Esophagus muscularis mucosa (tissue), 4 donors: ENCODE measurements around the gene ETV6. TPM values are rescaled to one million over a fixed set of nuclear protein-coding genes. Genes with fewer than 3 reads are reported as not detected.

Experiments used
- DNase-seq: peaks from one replicate; pipeline ENCODE4 v3.0.0-alpha.2; 2017; ENCODE audit errors: extremely low spot score
- H3K27ac ChIP-seq, 4 donors: fragments of 200-600 bp; sonication (generic); replicated peaks in 1 of 4; 1 replicate in 3 of 4; 2 replicates in 1 of 4; pipeline ENCODE4 v1.5.1; 2016 to 2019; ENCODE audit warnings: mild to moderate bottlenecking in 1 of 4
- H3K27me3 ChIP-seq, 4 donors: fragments of 200-600 bp; sonication (generic); one replicate each; pipeline versions ENCODE4 v1.5.1 to v1.6.0; 2016 to 2019
- H3K36me3 ChIP-seq, 4 donors: fragments of 200-600 bp; sonication (generic); one replicate each; pipeline ENCODE4 v1.5.1; 2016 to 2019
- H3K4me1 ChIP-seq, 4 donors: fragments of 200-600 bp; sonication (generic); one replicate each; pipeline ENCODE4 v1.5.1; 2016 to 2019
- H3K4me3 ChIP-seq, 4 donors: fragments of 200-600 bp; sonication (generic); 1 replicate in 2 of 4; 2 replicates in 2 of 4; pipeline ENCODE4 v1.5.1; 2016 to 2019; ENCODE audit warnings: mild to moderate bottlenecking in 4 of 4, moderate library complexity in 1 of 4
- H3K9me3 ChIP-seq, 4 donors: fragments of 200-600 bp; sonication (generic); 1 replicate in 3 of 4; 2 replicates in 1 of 4; pipeline ENCODE4 v1.5.1; 2016 to 2019
- CTCF ChIP-seq, 3 experiments: fragments of 200-600 bp in 2 of 3; fragments of 450-650 bp in 1 of 3; sonication (generic) in 2 of 3; IDR thresholded peaks; one replicate each; pipeline ENCODE4 v1.5.1; 2017 to 2019; ENCODE audit warnings: antibody characterized with exemption in 3 of 3, mild to moderate bottlenecking in 2 of 3, moderate library complexity in 1 of 3
- EP300 ChIP-seq: sonication (generic); formaldehyde crosslinking; IDR thresholded peaks from one replicate; pipeline ENCODE4 v1.6.1; 2017; ENCODE audit warnings: antibody characterized with exemption
- POLR2A ChIP-seq: fragments of 450-650 bp; IDR thresholded peaks from one replicate; pipeline ENCODE4 v1.6.1; 2017; ENCODE audit warnings: antibody characterized with exemption, moderate library complexity, mild to moderate bottlenecking, low read depth
- POLR2AphosphoS5 ChIP-seq, 2 donors: sonication (generic); formaldehyde crosslinking; IDR thresholded peaks; one replicate each; pipeline ENCODE4 v1.6.1; 2017; ENCODE audit warnings: antibody characterized with exemption in 2 of 2
- WGBS: methylation state at CpG from one replicate; pipeline ENCODE4 v1.1.5; 2018; 5-methylcytosine and 5-hydroxymethylcytosine counted together
- intact Hi-C: fragments of 100-400 bp; cut with DNase I; formaldehyde crosslinking; loops from one replicate; pipeline ENCODE4 v1.15.1; 2023
- total RNA-seq, 4 donors: library from RNA; depleted of rRNA; stranded (reverse); fragments of >200 nt; gene quantifications; one replicate each; pipeline versions ENCODE4 v1.1.0 to v1.2.1, GENCODE V29; 2016

ETV6 gene
- total RNA-seq, 4 donors from 2014 or later, result 22.4 to 29.6 (median 25.3) TPM

- H3K27me3 ChIP-seq, result no peaks in the 10 kb centered on the region
- intact Hi-C loops, result loop anchor here (10.0 kb wide), 1 partner anchor 69 kb away; no protein-coding TSS in a partner anchor
- peaks cover 39 to 84% (median 75%) of the 10 kb centered on the region in 4 donors for H3K4me1 ChIP-seq
- H3K36me3 ChIP-seq, result no peaks in the 10 kb centered on the region
- WGBS, result 44% methylated on average over 6 of the region's 6 CpGs
- H3K27ac ChIP-seq, result peak overlapping the region; percentile 71 to 76 (median 74)
- no peaks in the 10 kb centered on the region for H3K9me3 ChIP-seq
- peak overlapping the region in 1 of 4 donors; percentile 11 for H3K4me3 ChIP-seq
- TF ChIP-seq CTCF (IDR thresholded peaks at IDR 0.05) (no peak), EP300 (no peak), POLR2A (no peak), POLR2AphosphoS5 (IDR thresholded peaks at IDR 0.05) (no peak)
- no peak for DNase-seq
Observed at GRCh38 chr12:11723993-11724392, 74.5 kb downstream of the ETV6 start.

- H3K36me3 ChIP-seq, result no peaks in the 10 kb centered on the region
- TF ChIP-seq EP300 (no peak), POLR2A (no peak), POLR2AphosphoS5 (IDR thresholded peaks at IDR 0.05) (no peak)
- H3K9me3 ChIP-seq, result no peaks in the 10 kb centered on the region
- DNase-seq, result no peak
- intact Hi-C loops, result loop anchor here (10.0 kb wide), 1 partner anchor 70 kb away; no protein-coding TSS in a partner anchor
- H3K4me3 ChIP-seq, result peak overlapping the region in 3 of 4 donors; percentile 8 to 15 (median 11)
- no peaks in the 10 kb centered on the region for H3K27me3 ChIP-seq
- WGBS, result 18% methylated on average over 7 of the region's 7 CpGs
- H3K27ac ChIP-seq, result peak overlapping the region; percentile 71 to 76 (median 74)
- peaks cover 32 to 78% (median 71%) of the 10 kb centered on the region in 4 donors for H3K4me1 ChIP-seq
Observed at GRCh38 chr12:11724888-11725311, 75.4 kb downstream of the ETV6 start.

DNA sequence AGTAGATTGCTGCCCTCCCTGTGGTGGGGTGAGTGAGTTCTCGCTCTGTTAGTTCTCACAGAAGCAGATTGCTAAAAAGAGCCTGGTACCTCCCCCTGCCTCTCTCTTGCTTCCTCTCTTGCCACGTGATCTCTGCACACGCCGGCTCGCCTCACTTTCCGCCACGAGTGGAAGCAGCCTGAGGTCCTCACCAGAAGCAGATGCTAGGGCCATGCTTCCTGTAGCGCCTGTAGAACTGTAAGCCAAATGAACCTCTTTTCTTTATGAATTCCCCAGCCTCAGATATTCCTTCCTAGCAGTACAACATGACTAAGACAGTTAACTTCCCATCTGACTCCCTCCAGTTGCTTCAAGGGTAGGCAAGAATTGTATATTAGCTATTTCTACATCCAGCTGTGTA is 76.2 kb downstream of the ETV6 start:
- H3K4me3 ChIP-seq, result no peak overlapping the region
- H3K4me1 ChIP-seq, result peaks cover 30 to 82% (median 76%) of the 10 kb centered on the region in 4 donors
- H3K9me3 ChIP-seq, result no peaks in the 10 kb centered on the region
- peak overlapping the region; percentile 71 to 76 (median 74) for H3K27ac ChIP-seq
- no peaks in the 10 kb centered on the region for H3K27me3 ChIP-seq
- 79% methylated on average over 8 of the region's 8 CpGs for WGBS
- intact Hi-C loops, result loop anchor here (10.0 kb wide), 1 partner anchor 71 kb away; no protein-coding TSS in a partner anchor
- H3K36me3 ChIP-seq, result no peaks in the 10 kb centered on the region
- no peak for DNase-seq
- TF ChIP-seq POLR2A (no peak), CTCF (IDR thresholded peaks at IDR 0.05) (no peak), EP300 (no peak), POLR2AphosphoS5 (IDR thresholded peaks at IDR 0.05) (no peak)

- TF ChIP-seq POLR2AphosphoS5 (IDR thresholded peaks at IDR 0.05), result no peak
- TF ChIP-seq EP300, result no peak
- no peak for TF ChIP-seq CTCF (IDR thresholded peaks at IDR 0.05)
- TF ChIP-seq POLR2A, result no peak
- Histone ChIP-seq H3K36me3 (no peaks in the 10 kb centered on the region), H3K9me3 (no peaks in the 10 kb centered on the region), H3K27me3 (no peaks in the 10 kb centered on the region), H3K4me3 (no peak overlapping the region), H3K4me1 (peaks cover 30 to 91% (median 85%) of the 10 kb centered on the region in 4 donors), H3K27ac (peak overlapping the region; percentile 71 to 76 (median 74))
- 64% methylated on average over 2 of the region's 3 CpGs for WGBS
- intact Hi-C loops, result loop anchor here (10.0 kb wide), 1 partner anchor 72 kb away; no protein-coding TSS in a partner anchor
- DNase-seq, result no peak
Observed at GRCh38 chr12:11726659-11727058, 77.2 kb downstream of the ETV6 start.

GRCh38 chr12:11727133-11727664 is 77.7 kb downstream of the ETV6 start:
- H3K27me3 ChIP-seq, result no peaks in the 10 kb centered on the region
- TF ChIP-seq CTCF (IDR thresholded peaks at IDR 0.05), result no peak
- TF ChIP-seq POLR2AphosphoS5 (IDR thresholded peaks at IDR 0.05), result peak in 1 of 2 donors; percentile 29
- 60% methylated on average over 11 of the region's 12 CpGs for WGBS
- no peaks in the 10 kb centered on the region for H3K9me3 ChIP-seq
- H3K4me1 ChIP-seq, result peaks cover 32 to 93% (median 86%) of the 10 kb centered on the region in 4 donors
- H3K4me3 ChIP-seq, result no peak overlapping the region
- no peaks in the 10 kb centered on the region for H3K36me3 ChIP-seq
- intact Hi-C loops, result loop anchor here (10.0 kb wide), 1 partner anchor 72 kb away; no protein-coding TSS in a partner anchor
- H3K27ac ChIP-seq, result peak overlapping the region; percentile 71 to 76 (median 74)
- no peak for DNase-seq
